T-helper 2 cell treated with Interferon-gamma antibody and Interleukin-4, amounts not matched to agents 5 μg/mL and 100 μg/mL, for 36 hours (primary cell): ENCODE data around the gene GOLGA2.
A peak's percentile ranks its signal among the peaks of the same experiment; 100 is the strongest.

Experiments
- DNase-seq: peaks from one replicate; pipeline ENCODE4 v3.0.0; 2021; ENCODE audit warnings: low spot score
- H3K27ac Mint-ChIP-seq: one replicate; pipeline ENCODE4 v1.8.0; 2021; ENCODE audit warnings: mild to moderate bottlenecking, mixed read lengths
- H3K27me3 Mint-ChIP-seq: one replicate; pipeline ENCODE4 v1.8.0; 2021; ENCODE audit warnings: low read depth, mixed read lengths
- H3K36me3 Mint-ChIP-seq: one replicate; pipeline ENCODE4 v1.8.0; 2021; ENCODE audit warnings: low read depth, mixed read lengths
- H3K4me1 Mint-ChIP-seq: one replicate; pipeline ENCODE4 v1.8.0; 2021; ENCODE audit warnings: low read depth, mixed read lengths
- H3K4me3 Mint-ChIP-seq: one replicate; pipeline ENCODE4 v1.8.0; 2022; ENCODE audit warnings: mild to moderate bottlenecking, moderate library complexity, mixed read lengths
- H3K9me3 Mint-ChIP-seq: one replicate; pipeline ENCODE4 v1.8.0; 2021; ENCODE audit warnings: mixed read lengths

GOLGA2 gene

DNA sequence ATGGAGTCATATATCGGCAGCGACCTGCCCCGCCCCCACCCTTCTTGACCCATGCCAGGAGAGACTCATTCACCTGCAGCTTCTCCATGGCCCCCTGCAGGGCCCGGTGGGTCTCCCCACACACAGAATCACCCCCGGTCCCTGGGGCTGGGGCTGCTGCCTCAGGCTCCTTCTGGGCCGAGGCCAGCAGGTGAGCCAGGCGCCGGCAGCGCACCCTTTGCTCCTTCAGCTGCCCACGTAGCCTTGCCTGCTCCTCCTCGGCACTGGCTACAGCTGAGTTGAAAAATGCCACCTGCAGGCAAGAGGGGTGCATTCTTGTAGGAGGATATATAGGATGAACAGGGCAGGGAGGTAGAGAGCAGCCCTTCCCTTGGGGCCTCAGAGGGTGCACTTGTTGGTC is 17.9 kb downstream of the GOLGA2 start:
- no peak overlapping the region for H3K27ac Mint-ChIP-seq
- no peak for DNase-seq
- H3K4me1 Mint-ChIP-seq: no peaks in the 10 kb centered on the region
- H3K27me3 Mint-ChIP-seq: no peaks in the 10 kb centered on the region
- no peaks in the 10 kb centered on the region for H3K9me3 Mint-ChIP-seq
- H3K36me3 Mint-ChIP-seq: peaks cover 22% of the 10 kb centered on the region
- H3K4me3 Mint-ChIP-seq: no peak overlapping the region

DNA sequence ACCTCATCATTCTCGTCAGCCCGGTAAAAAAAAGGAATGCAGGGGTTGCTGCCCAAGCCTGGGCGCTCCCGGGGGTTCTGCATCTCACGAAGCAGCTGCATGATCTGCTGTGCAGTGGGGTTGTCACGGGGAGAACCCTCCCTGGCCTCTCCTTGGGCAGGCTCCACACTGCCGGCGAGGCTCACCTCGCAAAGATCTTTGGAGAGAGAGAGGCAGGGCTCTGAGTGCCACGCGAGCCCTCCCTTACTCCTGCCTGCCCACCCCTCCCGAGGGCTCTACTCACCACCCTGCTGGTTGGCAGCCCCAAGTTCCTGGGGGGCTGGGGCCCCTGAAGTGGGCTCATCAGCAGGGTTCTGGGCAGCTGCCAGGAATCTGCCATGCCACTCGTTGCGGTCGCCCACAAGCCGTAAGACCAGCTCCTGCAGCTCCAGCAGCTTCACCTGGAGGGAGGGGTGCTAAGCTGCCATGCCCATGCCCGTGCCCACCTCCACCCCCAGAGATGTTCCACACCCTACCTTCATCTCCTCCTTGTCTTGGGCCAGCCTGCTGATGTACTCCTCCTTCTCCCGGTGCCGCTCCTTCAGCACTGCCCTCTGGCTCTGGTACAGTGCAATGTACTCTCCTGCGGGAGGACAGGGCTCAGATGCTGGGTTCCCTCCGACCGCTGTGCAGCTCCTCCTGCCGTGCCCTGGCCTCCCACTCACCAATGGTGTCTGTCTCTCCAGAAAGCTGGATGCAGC is 18.6 kb downstream of the GOLGA2 start:
- peaks cover 21% of the 10 kb centered on the region for H3K36me3 Mint-ChIP-seq

DNA sequence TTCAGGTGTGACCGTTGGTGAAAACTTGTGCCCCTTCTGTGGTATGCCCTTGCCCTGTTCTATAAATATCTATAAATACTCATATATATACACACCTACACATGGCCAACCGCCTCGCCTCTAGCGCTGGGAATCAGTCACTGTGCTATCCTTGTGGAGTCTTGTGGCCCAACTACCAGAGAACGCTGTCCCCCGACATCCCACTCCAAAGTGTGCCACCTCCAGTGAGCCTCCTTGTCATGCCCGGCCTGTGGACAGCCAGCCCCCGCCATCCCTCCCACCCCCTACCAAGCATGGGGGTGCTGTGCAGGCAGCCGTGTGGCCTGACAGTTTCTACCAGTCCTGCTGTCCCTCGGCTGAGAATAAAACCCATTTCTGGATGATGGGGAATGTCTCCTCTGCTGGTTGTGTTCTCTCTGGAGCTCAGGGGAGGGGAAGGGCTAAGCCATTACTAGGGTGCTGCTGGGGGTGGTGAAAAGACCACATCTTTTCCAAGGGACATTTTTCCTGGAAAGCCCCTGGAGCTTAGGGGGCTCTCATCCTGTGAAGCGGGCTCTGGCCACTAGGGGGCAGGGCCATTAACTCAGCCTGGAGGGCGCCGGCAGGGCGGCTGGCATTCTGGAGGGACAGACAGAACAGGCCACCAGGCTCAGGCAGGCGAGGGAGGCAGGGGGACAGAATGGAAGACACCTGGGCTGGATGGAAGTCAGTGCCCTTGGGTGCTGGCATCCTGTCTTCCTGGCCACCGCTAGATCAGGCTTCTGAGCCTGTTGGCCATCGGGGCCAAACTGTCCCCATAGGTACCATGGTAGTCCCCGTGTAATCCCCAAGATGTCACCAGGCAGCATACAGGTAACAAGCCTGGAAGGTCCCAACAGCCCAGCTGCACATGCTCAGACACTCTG is 20.7 kb downstream of the GOLGA2 start:
- Mint-ChIP-seq H3K4me1 (peaks cover 2% of the 10 kb centered on the region), H3K9me3 (no peaks in the 10 kb centered on the region), H3K27me3 (peaks cover 12% of the 10 kb centered on the region), H3K4me3 (no peak overlapping the region), H3K36me3 (peaks cover 9% of the 10 kb centered on the region), H3K27ac (no peak overlapping the region)
- peak; percentile 29 for DNase-seq

More for the DNA sequence above, 18.6 kb downstream of the GOLGA2 start:
- DNase-seq: no peak
- H3K4me1 Mint-ChIP-seq: no peaks in the 10 kb centered on the region
- no peak overlapping the region for H3K4me3 Mint-ChIP-seq
- H3K9me3 Mint-ChIP-seq: no peaks in the 10 kb centered on the region
- H3K27me3 Mint-ChIP-seq: peaks cover 2% of the 10 kb centered on the region
- H3K27ac Mint-ChIP-seq: no peak overlapping the region

DNA sequence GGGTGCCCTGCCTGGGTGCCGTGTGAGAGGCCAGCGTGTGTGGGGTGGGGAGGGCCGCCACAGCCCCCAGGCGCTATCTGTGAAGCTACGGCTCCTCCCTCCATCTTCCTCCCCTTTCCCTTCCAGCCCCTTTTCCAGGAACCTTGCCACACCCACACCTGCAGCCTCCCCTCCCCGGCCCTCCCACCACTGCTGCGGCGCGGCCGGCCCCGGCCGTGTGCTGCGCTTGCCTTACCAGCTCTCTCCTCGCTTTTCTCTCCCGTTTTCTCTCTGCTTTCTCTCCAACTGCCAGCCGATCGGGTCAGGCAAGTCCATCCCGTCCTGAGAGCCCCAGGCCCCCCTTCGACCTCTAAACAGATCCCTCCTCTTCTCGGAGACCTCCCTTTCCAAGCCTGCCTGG is 21.4 kb downstream of the GOLGA2 start:
- Mint-ChIP-seq H3K4me1 (peaks cover 9% of the 10 kb centered on the region), H3K27ac (no peak overlapping the region), H3K9me3 (no peaks in the 10 kb centered on the region), H3K27me3 (peaks cover 16% of the 10 kb centered on the region), H3K36me3 (peaks cover 7% of the 10 kb centered on the region), H3K4me3 (no peak overlapping the region)
- DNase-seq: no peak

DNA sequence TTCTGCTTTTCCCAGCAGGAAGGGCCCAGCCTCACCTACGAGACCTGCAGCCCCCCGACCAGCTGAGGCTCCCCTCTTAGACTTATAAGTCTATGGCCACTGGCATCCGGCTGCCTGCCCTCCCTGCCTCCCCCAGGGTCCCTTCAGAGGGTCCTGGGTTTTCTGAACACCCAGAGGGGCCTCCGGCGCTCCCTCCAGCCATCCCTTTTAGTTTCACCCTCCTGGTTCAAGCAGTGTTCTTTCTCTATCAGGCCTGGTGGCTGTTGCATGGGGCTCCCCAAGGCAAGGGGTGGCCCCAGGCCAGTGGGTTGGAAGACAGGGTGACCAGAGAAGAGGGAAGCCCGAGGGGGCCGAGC is 21.8 kb downstream of the GOLGA2 start:
- peaks cover 16% of the 10 kb centered on the region for H3K27me3 Mint-ChIP-seq
- H3K36me3 Mint-ChIP-seq: peaks cover 5% of the 10 kb centered on the region
- no peak for DNase-seq
- no peak overlapping the region for H3K4me3 Mint-ChIP-seq
- no peak overlapping the region for H3K27ac Mint-ChIP-seq
- peaks cover 9% of the 10 kb centered on the region for H3K4me1 Mint-ChIP-seq
- H3K9me3 Mint-ChIP-seq: no peaks in the 10 kb centered on the region

DNA sequence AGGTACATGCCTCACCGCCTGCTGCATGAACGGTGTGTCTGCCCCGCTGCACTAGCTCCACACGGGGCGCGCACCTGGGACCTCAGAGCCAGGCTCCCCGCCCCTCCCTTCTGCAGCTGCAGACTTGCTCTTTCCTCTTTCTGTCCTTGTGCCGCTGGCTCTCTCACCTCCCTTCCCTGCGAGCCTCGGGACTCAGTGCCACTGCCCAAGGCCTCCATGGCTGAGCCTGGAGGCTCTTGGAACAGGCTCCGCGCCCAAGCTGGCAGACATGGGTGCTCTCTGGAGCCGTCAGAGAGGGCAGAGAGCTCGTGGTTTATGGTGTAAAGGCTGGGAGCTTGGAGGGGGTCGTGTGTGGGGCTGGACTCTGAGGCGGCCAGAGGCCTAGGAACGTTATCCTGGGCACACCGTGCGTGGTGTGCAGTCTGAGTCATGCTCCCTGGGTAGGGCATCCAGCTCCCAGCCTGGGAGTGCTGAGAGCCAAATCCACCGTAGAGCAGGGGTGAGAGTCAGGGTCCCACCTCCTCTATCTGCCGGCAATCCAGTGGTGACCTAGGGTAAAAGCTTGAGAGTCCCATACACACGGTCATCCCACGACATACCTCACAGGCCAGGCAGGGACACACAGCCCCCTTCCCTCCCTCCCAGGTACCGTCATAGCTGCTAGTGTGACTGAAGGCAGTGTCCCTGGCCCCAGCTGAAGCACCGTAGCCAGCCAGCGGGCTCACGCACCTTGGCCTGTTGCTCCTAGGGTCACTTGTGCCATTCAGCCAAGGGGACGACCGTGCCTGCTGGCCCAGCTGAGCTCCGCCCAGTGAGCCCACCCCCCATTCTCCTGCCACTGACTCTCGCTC is 22.4 kb downstream of the GOLGA2 start:
- Mint-ChIP-seq H3K4me3 (no peak overlapping the region), H3K27me3 (peaks cover 16% of the 10 kb centered on the region), H3K9me3 (no peaks in the 10 kb centered on the region), H3K36me3 (peaks cover 5% of the 10 kb centered on the region), H3K4me1 (peaks cover 9% of the 10 kb centered on the region), H3K27ac (no peak overlapping the region)
- DNase-seq: no peak

DNA sequence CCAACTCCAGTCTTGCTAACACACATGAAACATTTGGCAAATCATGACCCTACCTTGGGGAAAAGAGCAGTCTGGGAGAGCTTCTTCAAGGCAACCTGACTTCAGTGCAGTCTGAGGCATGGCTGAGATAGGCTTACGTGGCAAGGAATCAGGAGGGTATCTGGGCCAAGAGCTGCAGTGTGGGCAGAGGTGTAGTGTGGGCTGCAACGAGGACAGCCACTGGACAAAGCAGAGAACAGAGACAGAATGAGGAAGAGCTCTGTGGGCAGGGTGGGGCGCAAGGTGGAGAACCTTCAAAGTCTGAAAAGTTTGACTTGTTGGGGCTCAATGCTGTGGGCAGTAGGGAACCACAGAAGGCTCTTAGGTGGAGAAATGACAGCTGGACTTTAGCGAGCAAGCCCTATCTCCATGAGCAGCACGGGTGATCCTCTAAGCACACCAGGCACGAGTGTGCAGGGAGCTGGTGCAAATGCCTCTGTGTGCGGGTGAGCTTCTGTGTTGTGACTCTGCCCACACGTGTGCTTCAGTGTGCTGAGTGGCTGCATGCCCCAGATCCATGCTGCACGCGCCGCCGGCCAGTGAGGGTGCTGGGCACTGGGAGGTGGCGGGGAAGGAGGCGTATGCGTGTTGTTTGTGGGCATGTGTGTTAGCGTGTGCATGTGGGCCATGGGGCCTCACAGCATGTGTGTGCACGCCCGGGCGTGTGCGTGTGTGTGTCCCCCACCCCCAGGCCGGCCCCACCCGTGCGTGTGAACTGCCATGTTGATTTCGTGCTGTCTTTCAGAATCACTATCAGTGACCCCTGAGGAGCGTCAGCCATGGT is 23.3 kb downstream of the GOLGA2 start:
- H3K36me3 Mint-ChIP-seq: peaks cover 1% of the 10 kb centered on the region
- peaks cover 9% of the 10 kb centered on the region for H3K4me1 Mint-ChIP-seq
- no peak for DNase-seq
- no peak overlapping the region for H3K4me3 Mint-ChIP-seq
- peaks cover 19% of the 10 kb centered on the region for H3K27me3 Mint-ChIP-seq
- no peak overlapping the region for H3K27ac Mint-ChIP-seq
- no peaks in the 10 kb centered on the region for H3K9me3 Mint-ChIP-seq

DNA sequence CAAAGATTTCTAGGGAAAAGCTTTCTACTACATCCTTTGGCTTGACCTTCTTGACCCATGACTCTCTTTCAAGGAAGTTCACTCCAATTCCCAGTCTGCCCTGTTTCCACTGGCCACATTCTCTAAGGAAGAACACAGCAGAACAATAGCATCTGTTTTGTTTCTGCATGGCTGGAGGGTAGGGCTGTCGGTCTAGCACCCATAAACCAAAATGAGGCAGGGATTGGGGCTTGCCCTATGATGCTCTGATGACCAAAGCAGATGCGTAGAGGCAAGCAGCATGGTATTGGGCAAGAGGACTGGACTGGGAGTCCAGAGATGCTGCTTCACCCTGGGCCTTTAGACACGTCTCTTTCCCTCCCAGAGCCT is 24.1 kb downstream of the GOLGA2 start:
- Mint-ChIP-seq H3K4me1 (peaks cover 9% of the 10 kb centered on the region), H3K27ac (no peak overlapping the region), H3K4me3 (peak overlapping the region; percentile 20), H3K36me3 (no peaks in the 10 kb centered on the region), H3K9me3 (no peaks in the 10 kb centered on the region), H3K27me3 (peaks cover 20% of the 10 kb centered on the region)
- DNase-seq: no peak

DNA sequence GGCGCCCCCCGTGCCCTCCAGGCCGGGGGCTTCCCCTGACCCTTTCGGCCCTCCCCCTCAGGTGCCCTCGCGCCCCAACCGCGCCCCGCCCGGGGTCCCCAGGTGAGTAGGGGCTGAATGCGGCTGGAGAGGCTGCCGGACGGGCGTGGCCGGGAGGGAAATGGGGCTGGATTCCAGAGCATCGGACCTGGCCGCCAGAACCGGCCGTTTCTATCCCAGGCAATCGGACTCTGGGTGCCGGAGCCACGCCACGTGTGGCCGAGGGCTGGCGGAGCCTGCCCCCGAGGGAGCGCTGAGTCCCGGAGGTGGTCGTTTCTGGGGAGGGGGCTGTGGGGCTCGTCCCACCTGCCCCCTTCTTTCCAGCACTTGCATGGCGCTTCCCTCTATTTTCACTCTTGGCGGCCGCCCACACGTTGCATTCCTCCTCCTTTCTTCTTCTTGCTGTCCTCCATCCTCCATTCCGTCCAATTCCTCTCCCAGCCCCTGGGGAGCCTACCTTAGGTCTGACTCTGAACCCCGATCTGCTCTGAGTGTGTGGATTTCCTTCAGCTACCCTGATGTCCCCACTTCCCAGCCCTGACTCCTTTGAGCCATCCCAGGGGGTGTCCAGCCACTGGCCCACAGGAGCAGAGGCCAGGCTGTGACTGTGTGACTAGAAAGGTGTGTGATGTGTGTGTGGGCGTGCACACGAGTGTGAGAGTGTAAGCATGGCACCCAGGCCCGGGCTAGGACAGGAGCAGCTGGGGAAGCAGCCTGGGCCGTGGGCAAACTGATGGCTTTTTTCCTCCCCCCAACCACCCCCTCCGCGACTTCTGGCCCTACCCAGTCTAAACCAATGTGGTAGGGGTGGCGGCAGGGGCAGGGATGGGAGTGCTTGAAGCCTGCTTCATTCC is 24.7 kb downstream of the GOLGA2 start:
- Mint-ChIP-seq H3K27ac (no peak overlapping the region), H3K4me1 (peaks cover 9% of the 10 kb centered on the region), H3K4me3 (peak overlapping the region; percentile 74), H3K9me3 (no peaks in the 10 kb centered on the region), H3K36me3 (no peaks in the 10 kb centered on the region), H3K27me3 (peaks cover 20% of the 10 kb centered on the region)
- DNase-seq: no peak

DNA sequence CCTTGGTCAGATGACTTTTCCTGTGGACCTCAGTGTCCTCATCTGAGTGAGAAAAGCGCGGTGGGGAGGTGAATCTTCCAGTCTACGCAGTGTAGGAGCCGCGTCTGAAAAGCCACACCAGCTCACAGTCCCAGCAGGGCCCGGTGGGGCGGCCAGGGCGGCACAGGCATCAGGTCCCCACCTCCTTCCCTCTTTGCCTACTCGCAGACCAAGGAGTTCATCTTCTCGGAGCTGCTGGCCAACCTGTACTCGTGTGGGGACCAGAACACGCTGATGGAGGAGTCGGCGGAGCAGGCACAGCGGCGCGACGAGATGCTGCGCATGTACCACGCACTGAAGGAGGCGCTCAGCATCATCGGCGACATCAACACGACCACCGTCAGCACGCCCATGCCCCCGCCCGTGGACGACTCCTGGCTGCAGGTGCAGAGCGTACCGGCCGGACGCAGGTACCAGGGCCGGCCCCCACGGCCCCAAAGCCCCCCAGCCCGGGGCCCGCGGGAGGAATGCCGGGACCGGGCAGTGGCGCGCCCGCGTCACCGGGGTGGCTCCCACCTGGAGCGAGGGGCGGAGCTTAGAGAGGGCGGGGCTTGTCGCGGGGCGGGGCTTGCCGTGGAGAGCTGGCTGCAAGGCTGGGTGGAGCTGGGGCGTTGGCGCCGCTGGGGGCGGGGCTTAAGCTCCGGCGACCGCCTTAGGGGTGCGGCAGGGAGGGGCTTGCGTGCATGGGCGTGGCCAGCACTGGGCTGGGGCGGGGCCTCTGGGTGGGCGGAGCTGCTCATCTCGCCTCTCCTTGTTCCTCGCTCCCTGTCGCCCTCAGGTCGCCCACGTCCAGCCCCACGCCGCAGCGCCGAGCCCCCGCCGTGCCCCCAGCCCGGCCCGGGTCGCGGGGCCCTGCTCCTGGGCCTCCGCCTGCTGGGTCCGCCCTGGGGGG is 25.6 kb downstream of the GOLGA2 start:
- H3K27me3 Mint-ChIP-seq: peaks cover 24% of the 10 kb centered on the region
- H3K36me3 Mint-ChIP-seq: no peaks in the 10 kb centered on the region
- H3K9me3 Mint-ChIP-seq: no peaks in the 10 kb centered on the region
- peaks cover 9% of the 10 kb centered on the region for H3K4me1 Mint-ChIP-seq
- DNase-seq: peak; percentile 92
- H3K27ac Mint-ChIP-seq: no peak overlapping the region
- H3K4me3 Mint-ChIP-seq: peak overlapping the region; percentile 77

DNA sequence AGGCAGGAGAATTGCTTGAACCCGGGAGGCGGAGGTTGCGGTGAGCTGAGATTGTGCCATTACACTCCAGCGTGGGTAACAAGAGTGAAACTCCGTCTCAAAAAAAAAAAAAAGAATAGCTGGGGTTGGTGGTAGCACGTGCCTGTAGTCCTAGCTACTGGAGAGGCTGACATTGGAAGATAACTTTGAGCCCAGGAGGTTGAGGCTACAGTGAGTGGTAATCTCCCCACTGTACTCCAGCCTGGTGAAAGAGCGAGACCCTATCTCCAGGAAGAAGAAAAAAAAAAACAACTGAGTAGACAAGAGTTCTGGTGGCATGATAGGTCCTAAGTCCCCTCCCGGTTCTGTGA is 26.3 kb downstream of the GOLGA2 start:
- Mint-ChIP-seq H3K4me3 (peak overlapping the region; percentile 77), H3K27ac (no peak overlapping the region), H3K9me3 (no peaks in the 10 kb centered on the region), H3K36me3 (no peaks in the 10 kb centered on the region), H3K4me1 (peaks cover 9% of the 10 kb centered on the region), H3K27me3 (peaks cover 24% of the 10 kb centered on the region)
- no peak for DNase-seq
